GM19193 (cell line): ENCODE results near the gene PTCHD1.

Source experiments
- POLR2A ChIP-seq: IDR thresholded peaks from 4 replicates; pipeline ENCODE4 v1.6.1; 2011; ENCODE audit not compliant: insufficient read depth, insufficient read length; ENCODE audit errors: extremely low read depth

The PTCHD1 gene

DNA sequence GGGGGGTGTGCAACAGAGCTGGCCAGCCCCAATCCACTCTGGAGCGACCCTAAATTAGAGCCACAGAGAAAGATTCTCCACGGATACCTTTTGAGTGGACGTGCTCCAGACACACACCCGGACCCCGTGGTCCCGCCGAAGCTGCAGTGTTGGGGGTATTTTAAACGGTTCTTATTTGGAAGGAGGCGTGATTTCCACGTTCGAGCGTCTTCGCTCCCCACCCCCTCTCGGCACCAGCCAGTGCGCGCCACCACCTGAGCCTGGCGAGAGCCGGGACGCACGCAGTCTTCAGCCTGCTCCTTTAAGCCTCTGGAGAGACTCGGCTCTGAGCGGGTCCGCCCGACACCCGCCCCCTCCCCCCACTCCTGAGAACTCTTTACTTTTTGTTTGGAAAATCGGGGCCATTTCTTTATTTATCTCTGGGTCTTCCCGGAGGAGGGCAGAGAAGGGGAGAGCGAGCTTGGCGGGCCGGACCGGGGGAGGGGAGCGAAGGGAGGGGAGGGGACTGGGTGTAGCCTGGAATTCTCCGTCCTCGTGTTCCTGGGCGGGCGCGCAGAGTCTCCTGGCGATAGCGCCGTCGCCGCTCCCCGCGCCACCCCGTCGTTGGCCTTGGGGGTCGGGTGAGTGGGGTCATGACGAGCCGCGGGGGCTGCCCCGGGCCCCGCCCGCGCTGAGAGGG, 668 bp upstream of the PTCHD1 start:
- no peak for TF ChIP-seq POLR2A

- TF ChIP-seq POLR2A: no peak
Measured at GRCh38 chrX:23334521-23334847, 165 bp upstream of the PTCHD1 start.

DNA sequence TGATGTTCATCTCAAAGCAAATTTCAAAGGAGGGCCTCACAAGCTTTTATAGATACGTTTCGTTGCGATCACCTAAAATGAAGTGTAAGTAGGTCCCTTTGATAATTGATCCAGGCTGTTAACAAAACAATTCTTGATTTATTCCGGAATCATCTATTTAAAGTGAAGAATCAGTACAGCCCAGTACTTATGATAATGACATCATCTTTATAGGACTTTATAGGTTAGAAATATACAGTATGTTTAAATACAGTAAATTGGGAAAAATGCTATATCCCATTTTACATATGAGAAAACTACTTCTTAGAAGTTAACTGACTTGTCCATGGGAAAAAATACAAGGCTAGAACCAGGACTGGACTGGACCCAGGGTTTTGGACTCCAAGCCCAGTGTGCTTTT, 3.7 kb downstream of the PTCHD1 start:
- no peak for TF ChIP-seq POLR2A

DNA sequence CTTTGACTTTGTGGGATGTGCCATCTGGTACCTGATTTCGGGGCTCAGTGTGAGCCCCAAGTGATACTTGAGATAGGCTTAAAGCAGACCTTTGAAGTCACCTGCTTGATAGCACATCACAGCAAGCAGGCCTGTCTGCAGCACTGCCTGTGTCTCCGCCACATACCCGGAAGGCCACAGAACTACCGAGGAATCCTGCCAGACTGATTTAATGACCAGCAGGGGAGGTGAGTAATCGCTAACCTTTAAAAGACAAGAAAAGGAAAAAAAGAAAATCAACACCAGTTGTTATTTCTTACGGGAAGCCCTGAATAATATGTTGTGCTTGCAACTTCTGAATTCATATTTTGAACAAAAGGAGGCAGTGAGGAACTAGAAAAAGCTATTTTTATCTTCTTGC, 6.8 kb downstream of the PTCHD1 start:
- TF ChIP-seq POLR2A: no peak

GRCh38 chrX:23344238-23344903, 9.7 kb downstream of the PTCHD1 start:
- no peak for TF ChIP-seq POLR2A

GRCh38 chrX:23344904-23345271, 10.2 kb downstream of the PTCHD1 start:
- TF ChIP-seq POLR2A: no peak

GRCh38 chrX:23356189-23356588, 21.5 kb downstream of the PTCHD1 start:
- TF ChIP-seq POLR2A: no peak

DNA sequence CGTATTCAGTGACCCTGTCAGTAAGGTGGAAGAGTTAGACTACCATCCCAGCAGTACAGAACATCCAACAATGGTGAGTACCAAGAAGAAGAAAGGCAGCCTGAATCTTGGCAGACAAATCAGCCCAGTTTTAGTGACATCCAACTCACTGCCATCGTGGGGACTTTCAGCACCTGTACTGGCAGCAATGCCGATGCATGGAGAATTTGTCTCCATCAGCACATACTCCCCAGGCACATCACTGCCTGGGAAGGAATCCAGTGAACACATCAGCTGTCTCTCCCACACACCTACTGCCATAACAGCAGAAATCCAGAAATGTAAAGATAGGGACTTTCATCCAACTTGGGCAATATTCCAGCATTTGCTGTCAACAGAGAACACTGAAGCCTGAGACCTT, 29.8 kb downstream of the PTCHD1 start:
- TF ChIP-seq POLR2A: no peak

- TF ChIP-seq POLR2A: no peak
Measured at GRCh38 chrX:23365541-23365940, 30.9 kb downstream of the PTCHD1 start.

DNA sequence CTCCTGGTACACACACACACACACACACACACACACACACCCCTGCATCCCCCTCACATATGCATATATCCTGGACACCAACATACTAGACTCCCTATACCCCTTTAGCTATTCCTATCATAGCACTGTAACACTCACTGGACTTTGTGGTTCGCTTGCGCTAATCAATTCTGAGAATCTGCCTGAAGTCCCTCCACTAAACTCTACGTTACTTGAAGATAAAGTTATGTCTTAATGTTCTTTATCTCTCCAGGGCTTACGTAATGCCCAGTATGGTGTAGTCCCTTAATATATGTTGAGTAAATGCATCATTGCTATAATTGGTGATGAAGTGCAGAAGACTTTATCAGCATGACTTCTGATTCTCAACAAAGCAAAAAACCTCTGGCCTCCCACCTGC, 32.3 kb downstream of the PTCHD1 start:
- TF ChIP-seq POLR2A: no peak

DNA sequence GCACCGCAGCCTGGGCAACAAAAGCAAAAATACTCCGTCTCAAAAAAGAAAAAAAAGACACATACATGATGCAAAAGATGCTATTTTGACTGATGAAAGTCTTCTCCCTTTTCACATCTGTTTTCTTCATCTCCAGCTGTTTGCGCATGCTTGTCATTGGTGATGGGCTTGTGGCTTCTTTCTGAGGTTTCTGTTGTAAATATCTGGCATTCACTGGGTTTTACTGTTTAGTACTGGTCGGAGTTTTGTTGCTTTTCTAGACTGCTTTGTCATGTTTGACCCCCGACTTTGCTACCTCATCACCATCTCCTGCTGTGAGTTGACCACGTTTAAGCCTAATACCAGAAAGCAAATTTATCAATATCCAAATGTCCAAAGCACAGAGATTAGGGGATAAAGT, 34.4 kb downstream of the PTCHD1 start:
- no peak for TF ChIP-seq POLR2A

DNA sequence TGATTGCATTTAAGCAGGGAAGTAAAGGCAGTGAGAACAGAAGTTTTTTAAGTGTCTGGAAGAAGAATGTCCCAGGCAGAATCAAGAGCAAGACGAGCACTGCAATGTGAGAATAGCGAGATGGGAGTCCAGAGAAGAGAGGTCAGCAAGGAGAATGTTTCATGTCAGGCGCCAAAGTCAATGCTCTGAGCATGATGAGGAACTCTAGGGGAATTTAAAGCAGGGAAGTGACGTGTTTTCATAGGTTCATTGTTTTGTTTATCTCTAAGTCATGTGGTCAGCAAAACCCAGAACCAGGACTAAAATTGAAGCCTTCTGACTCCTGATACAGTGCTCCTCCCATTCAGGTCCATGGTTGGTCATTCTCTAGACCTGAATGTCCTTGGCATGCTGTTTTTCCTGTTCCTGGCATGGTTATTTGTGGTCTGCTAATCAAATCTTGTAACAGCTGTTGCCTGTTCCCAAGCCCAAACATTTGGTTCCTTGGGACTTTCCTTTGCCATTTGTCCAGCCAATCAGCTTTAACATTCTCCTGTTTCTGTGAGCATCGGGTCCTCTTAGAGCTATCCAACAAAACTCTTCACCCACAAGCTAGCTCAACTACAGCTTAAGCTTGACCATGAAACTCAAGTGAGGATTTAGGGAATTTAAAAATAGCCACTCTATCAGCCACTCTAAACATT, 37.7 kb downstream of the PTCHD1 start:
- no peak for TF ChIP-seq POLR2A

DNA sequence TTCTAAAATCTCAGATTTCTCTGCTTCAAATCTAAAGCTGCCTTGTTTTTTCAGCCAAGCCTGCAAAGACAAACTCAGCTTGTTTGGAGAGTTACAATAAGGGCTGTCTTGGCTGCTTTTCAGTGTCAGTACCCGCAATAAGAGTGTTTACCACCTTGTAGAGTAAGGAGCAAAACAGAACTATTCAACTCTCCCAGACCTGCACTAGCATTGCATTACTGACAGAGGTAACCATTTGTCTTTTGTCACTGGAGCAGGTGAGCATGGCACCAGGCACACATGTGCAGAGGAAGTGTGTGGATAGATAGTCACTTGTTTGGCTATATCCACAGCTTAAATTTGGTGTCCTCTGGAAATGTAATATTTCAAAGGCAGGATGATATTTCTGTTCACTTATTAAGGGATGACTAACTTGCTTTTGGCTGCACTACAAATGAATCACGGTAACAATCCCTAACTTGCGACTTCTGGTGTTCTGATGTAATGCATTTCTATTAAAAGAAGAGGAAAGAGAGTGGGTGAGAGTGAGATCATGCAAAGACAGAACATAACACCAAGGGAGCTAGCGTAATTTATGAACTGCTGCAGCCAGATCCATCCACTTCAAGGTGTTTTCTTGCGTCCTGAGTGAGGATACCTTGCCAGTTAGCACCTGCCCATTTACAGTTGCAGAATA, 38.6 kb downstream of the PTCHD1 start:
- no peak for TF ChIP-seq POLR2A

- TF ChIP-seq POLR2A: no peak
Measured at GRCh38 chrX:23374291-23374690, 39.6 kb downstream of the PTCHD1 start.

DNA sequence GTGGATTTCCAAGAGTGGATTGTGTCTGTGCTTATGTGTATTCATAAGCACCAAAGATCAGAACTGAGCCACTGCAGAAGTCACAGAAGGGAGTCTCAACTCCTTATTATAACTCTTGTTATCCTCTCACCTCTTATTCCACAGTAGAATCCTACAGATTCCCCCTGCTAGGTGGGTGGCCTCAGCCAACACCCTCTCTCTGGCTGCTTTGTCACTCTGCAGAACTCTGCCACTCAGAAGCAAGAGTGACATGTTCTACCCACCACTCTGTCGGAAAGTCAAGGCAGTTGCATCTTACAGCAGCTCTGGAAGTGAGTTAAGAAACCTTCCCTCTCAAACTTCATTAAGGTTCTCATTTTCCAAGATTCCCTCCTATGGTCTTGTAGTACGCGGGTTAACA, 41.9 kb downstream of the PTCHD1 start:
- no peak for TF ChIP-seq POLR2A

- TF ChIP-seq POLR2A: no peak
Measured at GRCh38 chrX:23380581-23380980, 45.9 kb downstream of the PTCHD1 start.
